ENCODE measurements around the gene GASK1A.

The GASK1A gene

GRCh38 chr3:42983927-42984326 lies 4.8 kb downstream of the GASK1A start:
- DNase-seq = no peak

DNA sequence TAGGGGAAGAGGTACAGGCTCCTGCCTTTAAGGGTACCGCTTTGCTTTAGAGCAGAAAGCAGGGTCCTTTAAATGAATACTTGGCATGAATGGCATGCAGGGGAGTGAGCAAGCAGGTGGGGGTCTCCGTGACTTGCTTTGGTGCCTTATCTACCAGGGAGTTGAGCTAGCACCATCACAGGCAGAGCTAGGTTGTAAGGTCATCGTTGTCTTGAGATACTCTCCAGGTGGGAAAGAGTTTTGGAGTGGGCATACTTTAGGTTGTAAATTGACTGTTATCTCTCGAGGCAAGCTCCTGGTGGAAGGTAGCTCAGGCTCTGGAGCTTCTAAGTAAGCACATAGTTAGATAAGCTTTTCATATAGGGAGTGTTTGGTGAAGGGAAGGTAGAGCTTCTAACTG lies 5.6 kb downstream of the GASK1A start:
- DNase-seq = no peak

DNA sequence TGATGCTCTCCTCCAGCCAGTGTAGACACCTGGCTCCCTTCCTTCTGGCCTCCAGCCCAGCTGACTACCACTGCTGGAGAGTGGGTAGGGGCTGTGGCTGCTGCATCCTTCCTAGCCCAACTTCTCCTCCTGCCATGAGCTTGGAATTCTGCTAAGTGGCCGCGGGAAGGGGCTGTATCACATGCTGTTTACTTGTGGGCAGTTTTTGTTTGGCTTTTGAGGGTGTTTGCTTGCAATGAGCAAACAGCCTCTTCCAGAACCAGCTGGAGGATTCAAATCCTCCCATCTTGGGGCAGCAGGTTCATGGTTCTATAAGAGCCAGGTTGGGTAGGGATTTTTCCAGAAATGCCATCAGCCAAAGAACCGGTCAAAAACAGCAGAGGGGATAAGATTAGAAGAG lies 9.0 kb downstream of the GASK1A start:
- DNase-seq = no peak

DNA sequence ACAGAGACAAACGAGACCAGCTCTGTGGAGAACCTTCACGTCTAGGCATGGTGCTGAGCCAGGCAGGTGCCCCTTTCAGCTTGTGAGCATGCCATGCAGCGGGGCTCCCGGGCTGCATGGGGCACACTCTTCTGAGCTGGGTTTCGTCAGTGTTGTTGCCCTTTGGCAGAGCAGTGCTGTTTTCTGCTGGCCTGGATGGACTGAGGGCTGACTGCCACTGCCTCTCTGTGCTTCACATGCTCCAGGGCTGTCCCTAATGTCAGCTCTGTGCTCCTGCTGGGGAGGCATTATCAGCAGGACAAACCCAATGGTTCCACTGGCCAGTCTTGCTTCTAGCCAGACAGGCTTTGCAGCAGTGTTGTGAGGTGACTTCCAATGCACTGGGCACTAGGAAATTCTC lies 9.5 kb downstream of the GASK1A start:
- no peak for DNase-seq

GRCh38 chr3:42991341-42992315 lies 12.5 kb downstream of the GASK1A start:
- DNase-seq = no peak

GRCh38 chr3:42994595-42994994 lies 15.5 kb downstream of the GASK1A start:
- DNase-seq = no peak

- DNase-seq = no peak
These were observed 16.9 kb downstream of the GASK1A start for GRCh38 chr3:42996021-42996420.

GRCh38 chr3:42996633-42997075 lies 17.5 kb downstream of the GASK1A start:
- DNase-seq = no peak

DNA sequence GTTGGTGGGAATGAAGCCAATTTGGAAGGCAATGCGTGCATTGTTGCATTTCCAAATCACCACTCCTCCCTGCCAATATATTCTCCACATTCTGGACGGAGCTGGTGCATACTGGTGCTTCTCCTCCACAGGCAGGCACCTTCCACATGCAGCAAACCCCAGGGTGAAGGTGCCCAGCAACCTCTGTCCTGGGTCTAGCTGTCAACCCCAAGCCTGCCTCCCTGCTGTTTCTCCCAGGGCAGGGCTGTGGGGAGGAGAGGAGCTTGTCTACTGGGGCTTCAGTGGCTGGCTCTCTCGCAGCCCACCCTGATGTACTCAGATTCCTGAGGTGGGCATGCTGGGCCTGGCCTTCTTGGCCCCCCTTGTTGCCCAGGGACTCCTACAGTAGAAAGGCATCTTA lies 20.1 kb downstream of the GASK1A start:
- no peak for DNase-seq

- no peak for DNase-seq
These were observed 20.5 kb downstream of the GASK1A start for GRCh38 chr3:42999632-43000031.

GRCh38 chr3:43000387-43000786 lies 21.3 kb downstream of the GASK1A start:
- no peak for DNase-seq

DNA sequence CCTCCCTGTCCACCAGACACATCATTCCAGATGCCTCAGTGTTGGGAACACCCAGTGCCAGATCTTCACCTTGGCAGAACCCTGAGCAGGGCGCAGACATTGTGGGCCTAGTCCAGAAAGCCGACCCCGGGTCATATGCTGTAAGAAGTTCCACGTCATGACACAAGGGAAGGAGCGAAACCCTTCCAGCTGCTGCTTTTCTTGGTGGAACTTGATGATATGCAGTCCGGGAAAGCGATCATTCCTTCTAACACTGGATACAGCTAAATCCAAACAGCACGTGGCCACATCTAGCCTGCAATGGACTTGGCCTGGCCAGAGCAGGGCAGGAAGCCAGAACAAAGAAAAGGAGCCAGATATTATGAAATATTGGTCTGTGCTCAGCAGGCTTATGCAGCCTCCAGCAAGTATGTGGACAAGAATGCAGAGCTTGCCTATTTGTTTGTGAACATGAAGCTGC lies 22.0 kb downstream of the GASK1A start:
- DNase-seq = no peak

- DNase-seq = no peak
These were observed 22.5 kb downstream of the GASK1A start for GRCh38 chr3:43001556-43002121.

DNA sequence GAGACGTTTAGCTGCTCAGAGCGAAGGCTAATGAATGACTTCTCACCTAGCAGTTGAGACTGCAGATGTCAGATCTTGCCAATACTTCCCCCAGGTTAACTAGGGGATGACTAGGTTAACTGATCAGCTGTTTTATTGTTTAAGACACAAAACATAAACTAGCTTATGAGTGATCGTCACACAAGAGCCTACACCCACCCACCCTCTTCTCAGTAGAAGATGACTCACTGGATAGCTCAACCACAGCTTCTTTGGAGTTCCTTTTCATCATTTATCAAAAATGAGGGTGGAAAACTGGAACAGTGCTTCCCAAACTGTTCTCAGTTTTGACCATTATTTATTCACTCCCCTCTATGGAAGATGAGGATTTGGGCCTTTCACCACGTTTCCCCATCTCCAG lies 25.2 kb downstream of the GASK1A start:
- no peak for DNase-seq

GRCh38 chr3:43005253-43005652 lies 26.1 kb downstream of the GASK1A start:
- no peak for DNase-seq

- no peak for DNase-seq
These were observed 26.9 kb downstream of the GASK1A start for GRCh38 chr3:43005981-43006380.

- no peak for DNase-seq
These were observed 27.7 kb downstream of the GASK1A start for GRCh38 chr3:43006825-43007224.

- DNase-seq = no peak
These were observed 30.4 kb downstream of the GASK1A start for GRCh38 chr3:43009547-43009946.

- no peak for DNase-seq
These were observed 31.5 kb downstream of the GASK1A start for GRCh38 chr3:43010638-43011037.

GRCh38 chr3:43011638-43012037 lies 32.5 kb downstream of the GASK1A start:
- peak in 1 of 2 donors; percentile 28 for DNase-seq

GRCh38 chr3:43012174-43012573 lies 33.1 kb downstream of the GASK1A start:
- peak in 1 of 2 donors; percentile 34 for DNase-seq

DNA sequence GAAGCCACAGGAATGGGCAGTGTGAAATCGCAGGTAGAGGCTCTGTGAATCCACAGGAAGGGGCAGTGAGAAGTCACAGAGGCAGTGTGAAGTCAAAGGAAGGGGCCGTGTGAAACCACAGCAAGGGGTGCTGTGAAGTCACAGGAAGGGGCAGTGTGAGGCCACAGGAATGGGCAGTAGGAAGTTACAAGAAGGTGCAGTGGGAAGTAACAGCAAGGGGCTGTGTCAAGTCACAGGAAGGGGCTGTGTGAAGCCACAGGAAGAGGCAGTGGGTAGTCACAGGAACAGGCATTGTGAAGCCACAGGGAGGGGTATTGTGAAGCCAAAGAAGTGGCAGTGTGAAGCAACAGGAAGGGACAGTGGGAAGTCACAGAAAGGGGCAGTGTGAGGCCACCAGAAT lies 34.1 kb downstream of the GASK1A start:
- DNase-seq = no peak

DNA sequence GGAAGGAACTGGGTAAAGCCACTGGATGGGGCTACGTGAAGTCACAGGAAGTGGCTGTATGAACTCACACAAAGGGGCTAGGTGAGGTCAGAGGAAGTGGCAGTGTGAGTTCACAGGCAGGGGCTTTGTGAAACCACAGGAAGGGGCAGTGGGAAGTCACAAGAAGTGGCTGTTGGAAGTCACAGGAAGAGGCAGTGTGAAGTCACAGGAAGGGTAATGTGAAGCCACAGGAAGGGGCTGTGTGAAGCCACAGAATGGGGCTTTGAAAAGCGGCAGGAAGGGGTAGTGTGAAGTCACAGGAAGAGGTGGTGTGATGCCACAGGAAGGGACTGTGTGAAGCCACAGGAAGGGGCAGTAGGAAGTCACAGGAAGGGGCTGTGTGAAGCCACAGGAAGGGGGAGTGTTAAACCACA lies 34.6 kb downstream of the GASK1A start:
- DNase-seq = peak; percentile 46 to 61

DNA sequence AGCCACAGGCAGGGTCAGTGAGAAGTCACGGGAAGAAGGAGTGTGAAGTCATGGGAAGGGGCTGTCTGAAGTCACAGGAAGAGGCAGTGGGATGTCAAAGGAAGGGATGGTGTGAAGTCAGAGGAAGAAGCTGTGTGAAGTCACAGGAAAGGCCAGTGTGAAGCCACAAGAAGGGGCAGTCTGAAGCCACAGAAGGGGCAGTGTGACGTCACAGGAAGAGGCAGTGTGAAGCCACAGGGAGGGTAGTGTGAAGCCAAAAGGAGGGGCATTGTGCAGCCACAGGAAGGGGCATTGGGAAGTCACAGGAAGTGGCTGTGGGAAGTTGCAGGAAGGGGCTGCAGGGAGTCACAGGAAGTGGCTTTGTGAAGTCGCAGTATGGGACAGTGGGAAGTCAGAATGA lies 35.1 kb downstream of the GASK1A start:
- no peak for DNase-seq
